Peyer's patch (tissue), 4 donors: ENCODE measurements around the gene TBCC. TPM values are rescaled to one million over a fixed set of nuclear protein-coding genes. Genes with fewer than 3 reads are reported as not detected.

ENCODE experiments used
- DNase-seq, 3 donors: peaks; one replicate each; pipeline ENCODE4 v3.0.0-alpha.2; 2017 to 2019
- H3K27ac ChIP-seq, 4 donors: fragments of 200-600 bp; sonication (generic); one replicate each; pipeline ENCODE4 v1.5.1; 2016 to 2019
- H3K27me3 ChIP-seq, 2 donors: fragments of 200-600 bp; sonication (generic); one replicate each; pipeline ENCODE4 v1.5.1; 2019
- H3K36me3 ChIP-seq, 3 donors: fragments of 200-600 bp; sonication (generic); one replicate each; pipeline ENCODE4 v1.5.1; 2016 to 2019
- H3K4me1 ChIP-seq, 4 donors: fragments of 200-600 bp; sonication (generic); one replicate each; pipeline ENCODE4 v1.5.1; 2016 to 2019
- H3K4me3 ChIP-seq, 4 donors: fragments of 200-600 bp; sonication (generic); 1 replicate in 3 of 4; 2 replicates in 1 of 4; pipeline ENCODE4 v1.5.1; 2016 to 2019; ENCODE audit warnings: mild to moderate bottlenecking in 1 of 4
- H3K9me3 ChIP-seq, 4 donors: fragments of 200-600 bp; sonication (generic); one replicate each; pipeline ENCODE4 v1.5.1; 2016 to 2019; ENCODE audit warnings: mild to moderate bottlenecking in 1 of 4
- CTCF ChIP-seq, 6 experiments: fragments of 450-650 bp in 4 of 6; fragments of 200-600 bp in 2 of 6; sonication (generic) in 1 of 6; IDR thresholded peaks; one replicate each; pipeline ENCODE4 v1.5.1; 2017 to 2019; ENCODE audit warnings: antibody characterized with exemption in 6 of 6, mild to moderate bottlenecking in 3 of 6, moderate library complexity in 1 of 6
- POLR2A ChIP-seq, 2 donors: fragments of 450-650 bp; IDR thresholded peaks; one replicate each; pipeline ENCODE4 v1.5.1; 2017; ENCODE audit warnings: antibody characterized with exemption in 2 of 2, mild to moderate bottlenecking in 2 of 2, moderate library complexity in 2 of 2
- total RNA-seq, 4 donors: library from RNA; depleted of rRNA; stranded (reverse); fragments of >200 nt; gene quantifications; one replicate each; pipeline ENCODE4 v1.1.0, GENCODE V29; 2016

TBCC gene
- total RNA-seq, 4 donors from 2014 or later, result 23.1 to 36.4 (median 30.7) TPM

GRCh38 chr6:42766163-42766670, 20.3 kb upstream of the TBCC start:
- H3K36me3 ChIP-seq, result no peaks in the 10 kb centered on the region
- H3K27me3 ChIP-seq, result no peaks in the 10 kb centered on the region
- TF ChIP-seq POLR2A (IDR thresholded peaks at IDR 0.05) (no peak), CTCF (IDR thresholded peaks at IDR 0.05) (no peak)
- peak in 1 of 3 donors; percentile 42 for DNase-seq
- no peak overlapping the region for H3K4me3 ChIP-seq
- peaks cover 0 to 8% (median 3%) of the 10 kb centered on the region in 4 donors for H3K4me1 ChIP-seq
- H3K27ac ChIP-seq, result no peak overlapping the region
- no peaks in the 10 kb centered on the region for H3K9me3 ChIP-seq

- no peak for TF ChIP-seq CTCF (IDR thresholded peaks at IDR 0.05)
- Histone ChIP-seq H3K27ac (no peak overlapping the region), H3K9me3 (no peaks in the 10 kb centered on the region), H3K27me3 (no peaks in the 10 kb centered on the region), H3K4me3 (no peak overlapping the region), H3K4me1 (peaks cover 0 to 6% (median 0%) of the 10 kb centered on the region in 4 donors), H3K36me3 (no peaks in the 10 kb centered on the region)
- DNase-seq, result no peak
Measured at GRCh38 chr6:42764911-42765648, 19.2 kb upstream of the TBCC start.

GRCh38 chr6:42762950-42763349, 17.0 kb upstream of the TBCC start:
- Histone ChIP-seq H3K4me3 (no peak overlapping the region), H3K27me3 (no peaks in the 10 kb centered on the region), H3K9me3 (no peaks in the 10 kb centered on the region), H3K4me1 (peaks cover 0 to 6% (median 0%) of the 10 kb centered on the region in 4 donors), H3K27ac (peak overlapping the region in 3 of 4 donors; percentile 15 to 79 (median 78)), H3K36me3 (no peaks in the 10 kb centered on the region)
- no peak for DNase-seq
- TF ChIP-seq POLR2A (IDR thresholded peaks at IDR 0.05) (no peak), CTCF (IDR thresholded peaks at IDR 0.05) (no peak)

- H3K4me1 ChIP-seq, result peaks cover 0 to 6% (median 0%) of the 10 kb centered on the region in 4 donors
- no peak overlapping the region for H3K4me3 ChIP-seq
- no peaks in the 10 kb centered on the region for H3K27me3 ChIP-seq
- H3K27ac ChIP-seq, result peak overlapping the region in 3 of 4 donors; percentile 15 to 79 (median 78)
- H3K36me3 ChIP-seq, result no peaks in the 10 kb centered on the region
- DNase-seq, result peak in 2 of 3 donors; percentile 65 to 71
- no peaks in the 10 kb centered on the region for H3K9me3 ChIP-seq
- TF ChIP-seq POLR2A (IDR thresholded peaks at IDR 0.05), result no peak
- no peak for TF ChIP-seq CTCF (IDR thresholded peaks at IDR 0.05)
Measured at GRCh38 chr6:42762426-42762859, 16.5 kb upstream of the TBCC start.

- H3K4me1 ChIP-seq, result peaks cover 0 to 6% (median 0%) of the 10 kb centered on the region in 4 donors
- no peak for DNase-seq
- H3K9me3 ChIP-seq, result no peaks in the 10 kb centered on the region
- no peaks in the 10 kb centered on the region for H3K36me3 ChIP-seq
- H3K4me3 ChIP-seq, result no peak overlapping the region
- no peak for TF ChIP-seq CTCF (IDR thresholded peaks at IDR 0.05)
- H3K27ac ChIP-seq, result no peak overlapping the region
- no peaks in the 10 kb centered on the region for H3K27me3 ChIP-seq
Measured at GRCh38 chr6:42761287-42762067, 15.6 kb upstream of the TBCC start.
